Keratinocyte (primary cell): ENCODE data around the gene URM1. TPM values are rescaled to one million over a fixed set of nuclear protein-coding genes. Genes with fewer than 3 reads are reported as not detected.
A peak's percentile ranks its signal among the peaks of the same experiment; 100 is the strongest.
"Not testable (repeated sequence)": the region's sequence is repeated elsewhere in the genome, so short reads cannot be mapped to it uniquely, and the experiment has no call there.

Experiments used
- DNase-seq: peaks from one replicate; pipeline ENCODE4 v3.0.0-alpha.2; 2011; ENCODE audit warnings: low read depth, missing footprints, low spot score
- FAIRE-seq: peaks from 2 replicates; lab custom pipeline; 2011; peaks lifted over from hg19 to GRCh38; lab: Jason Lieb, UNC
- H2AFZ ChIP-seq: 2 replicates; pipeline ENCODE4 v1.6.0; 2012; ENCODE audit warnings: low read length, control low read depth, inconsistent platforms; ENCODE audit not compliant: control insufficient read depth
- H3K27ac ChIP-seq: 2 replicates; pipeline ENCODE4 v1.5.1; 2011; ENCODE audit warnings: low read length; ENCODE audit not compliant: control insufficient read depth, insufficient read depth
- H3K27me3 ChIP-seq: 3 replicates; pipeline ENCODE4 v1.6.0; 2011; ENCODE audit warnings: low read length; ENCODE audit not compliant: control insufficient read depth, insufficient read depth; ENCODE audit errors: extremely low read depth
- H3K36me3 ChIP-seq, 2 experiments: 2 replicates in 1 of 2; 3 replicates in 1 of 2; pipeline ENCODE4 v1.5.1; 2011; ENCODE audit warnings: low read length in 2 of 2, mild to moderate bottlenecking in 1 of 2; ENCODE audit not compliant: control insufficient read depth in 2 of 2, insufficient read depth in 2 of 2; ENCODE audit errors: extremely low read depth in 1 of 2
- H3K4me1 ChIP-seq: 3 replicates; pipeline ENCODE4 v1.5.1; 2011; ENCODE audit warnings: low read length; ENCODE audit not compliant: control insufficient read depth, insufficient read depth; ENCODE audit errors: extremely low read depth
- H3K4me2 ChIP-seq: 3 replicates; pipeline ENCODE4 v1.6.0; 2011; ENCODE audit warnings: low read depth, low read length; ENCODE audit not compliant: control insufficient read depth, insufficient read depth; ENCODE audit errors: extremely low read depth
- H3K4me3 ChIP-seq, 3 experiments: fragments of 200-600 bp in 1 of 3; sonication (generic) in 1 of 3; 2 replicates in 2 of 3; 3 replicates in 1 of 3; pipeline ENCODE4 v1.5.1; 2011 to 2016; ENCODE audit warnings: low read length in 3 of 3, mild to moderate bottlenecking in 3 of 3, control low read depth in 2 of 3, inconsistent platforms in 1 of 3, low read depth in 1 of 3, mixed read lengths in 1 of 3, mixed run types in 1 of 3, moderate library complexity in 1 of 3; ENCODE audit not compliant: control insufficient read depth in 2 of 3, insufficient read depth in 2 of 3; ENCODE audit errors: extremely low read depth in 1 of 3
- H3K79me2 ChIP-seq: 2 replicates; pipeline ENCODE4 v1.6.0; 2012; ENCODE audit warnings: low read length; ENCODE audit not compliant: control insufficient read depth, insufficient read depth
- H3K9ac ChIP-seq: 3 replicates; pipeline ENCODE4 v1.6.0; 2011; ENCODE audit warnings: low read length; ENCODE audit not compliant: control insufficient read depth, insufficient read depth; ENCODE audit errors: extremely low read depth
- H3K9me1 ChIP-seq: 3 replicates; pipeline ENCODE4 v1.6.0; 2011; ENCODE audit warnings: low read length; ENCODE audit not compliant: control insufficient read depth, insufficient read depth; ENCODE audit errors: extremely low read depth
- H3K9me3 ChIP-seq: 2 replicates; pipeline ENCODE4 v1.5.1; 2012; ENCODE audit warnings: low read depth, low read length; ENCODE audit not compliant: control insufficient read depth
- H4K20me1 ChIP-seq: 3 replicates; pipeline ENCODE4 v1.6.0; 2011; ENCODE audit warnings: low read length; ENCODE audit not compliant: control insufficient read depth, insufficient read depth; ENCODE audit errors: extremely low read depth
- CTCF ChIP-seq, 3 experiments: IDR thresholded peaks in 1 of 3; conservative IDR thresholded peaks in 1 of 3; optimal IDR thresholded peaks in 1 of 3; 2 replicates in 2 of 3; 3 replicates in 1 of 3; pipeline versions ENCODE3 to v1.5.1; 2011; ENCODE audit warnings: low read length in 3 of 3, mild to moderate bottlenecking in 3 of 3, moderate library complexity in 2 of 3, control low read depth in 1 of 3, inconsistent platforms in 1 of 3; ENCODE audit not compliant: insufficient read depth in 2 of 3; ENCODE audit errors: extremely low read depth in 1 of 3
- EZH2 ChIP-seq: IDR thresholded peaks from one replicate; pipeline ENCODE4 v1.6.1; 2012; ENCODE audit warnings: inconsistent platforms, mild to moderate bottlenecking, low read length, moderate library complexity
- dilution Hi-C: fragments of 300-500 bp; cut with MboI; formaldehyde crosslinking; loops from one replicate; pipeline ENCODE4 v1.7.0; 2020; ENCODE audit warnings: low sequenced_read_pairs; ENCODE audit not compliant: extremely low pct_ligation_motif_present
- polyA plus RNA-seq, 5 experiments: library from polyadenylated mRNA; depleted of rRNA in 3 of 5; stranded (reverse) in 3 of 5; stranded (forward) in 1 of 5; unstranded in 1 of 5; fragments of >200 nt; gene quantifications; 1 replicate in 1 of 5; 2 replicates in 3 of 5; 3 replicates in 1 of 5; pipeline versions ENCODE4 v1.2.1 to v1.2.3, GENCODE V29; 2011 to 2012; ENCODE audit warnings: missing spikeins in 2 of 5, low read depth in 1 of 5, low replicate concordance in 1 of 5

Gene URM1
- polyA plus RNA-seq, 1 donor (not counting 4 experiments of a cell fraction or from before 2014, with no cell fraction given) = 29.1 TPM

GRCh38 chr9:128411364-128412119 is 40.4 kb downstream of the URM1 start:
- H4K20me1 ChIP-seq = no peaks in the 10 kb centered on the region
- dilution Hi-C loops = no loop called here
- FAIRE-seq = no peak

GRCh38 chr9:128412120-128412790 is 41.1 kb downstream of the URM1 start:
- H3K9ac ChIP-seq = no peak overlapping the region
- H3K27ac ChIP-seq = no peak overlapping the region
- H3K27me3 ChIP-seq = peaks cover 27% of the 10 kb centered on the region
- dilution Hi-C loops = no loop called here
- TF ChIP-seq CTCF (optimal IDR thresholded peaks at IDR 0.05 in 1 of 3, IDR thresholded peaks at IDR 0.05 in 1 of 3, conservative IDR thresholded peaks at IDR 0.05 in 1 of 3; ENCODE audit: extremely low read depth in 1 of 3, insufficient read depth in 2 of 3, low read length in 3 of 3) (peak; percentile 61 to 74 (median 74)), EZH2 (no peak)
- H3K4me2 ChIP-seq = no peak overlapping the region
- peaks cover 4% of the 10 kb centered on the region for H3K4me1 ChIP-seq
- no peak overlapping the region for H2AFZ ChIP-seq
- no peaks in the 10 kb centered on the region for H3K36me3 ChIP-seq
- no peak for FAIRE-seq
- H4K20me1 ChIP-seq = no peaks in the 10 kb centered on the region
- no peaks in the 10 kb centered on the region for H3K9me1 ChIP-seq
- no peaks in the 10 kb centered on the region for H3K9me3 ChIP-seq
- no peak for DNase-seq
- no peaks in the 10 kb centered on the region for H3K79me2 ChIP-seq
- no peak overlapping the region for H3K4me3 ChIP-seq

More at GRCh38 chr9:128411364-128412119, 40.4 kb downstream of the URM1 start:
- Histone ChIP-seq H2AFZ (no peak overlapping the region), H3K27ac (no peak overlapping the region), H3K79me2 (no peaks in the 10 kb centered on the region), H3K36me3 (no peaks in the 10 kb centered on the region), H3K4me3 (no peak overlapping the region), H3K9me3 (no peaks in the 10 kb centered on the region), H3K9me1 (no peaks in the 10 kb centered on the region), H3K4me1 (peaks cover 4% of the 10 kb centered on the region), H3K27me3 (peaks cover 27% of the 10 kb centered on the region), H3K9ac (no peak overlapping the region), H3K4me2 (no peak overlapping the region)
- TF ChIP-seq CTCF (optimal IDR thresholded peaks at IDR 0.05 in 1 of 3, IDR thresholded peaks at IDR 0.05 in 1 of 3, conservative IDR thresholded peaks at IDR 0.05 in 1 of 3; ENCODE audit: extremely low read depth in 1 of 3, insufficient read depth in 2 of 3, low read length in 3 of 3) (no peak), EZH2 (no peak)
- DNase-seq = no peak

GRCh38 chr9:128413728-128414127 is 42.6 kb downstream of the URM1 start:
- H2AFZ ChIP-seq, H3K79me2 ChIP-seq, H3K36me3 ChIP-seq, DNase-seq, H3K4me1 ChIP-seq, H3K27ac ChIP-seq, H3K9ac ChIP-seq, H3K4me2 ChIP-seq, dilution Hi-C loops, FAIRE-seq, H3K4me3 ChIP-seq, H3K9me1 ChIP-seq, H4K20me1 ChIP-seq, H3K9me3 ChIP-seq: not testable (repeated sequence)
- peaks cover 22% of the 10 kb centered on the region for H3K27me3 ChIP-seq
